ENCODE measurements around the gene VASN.

- no peak for TF ChIP-seq CTCF (IDR thresholded peaks at IDR 0.05)
- no peak for TF ChIP-seq POLR2A (IDR thresholded peaks at IDR 0.05)
Observed at GRCh38 chr16:4401094-4401501, 29.4 kb downstream of the VASN start.
